GM21528 (cell line): ENCODE results near the gene JAK3.

Experiments
- ATAC-seq: cut with Tn5 transposase; IDR thresholded peaks from one replicate; pipeline ENCODE4 v1.9.1; 2021; ENCODE audit warnings: mild to moderate bottlenecking, moderate library complexity; ENCODE audit not compliant: unreplicated experiment, low FRiP score

JAK3 gene

DNA sequence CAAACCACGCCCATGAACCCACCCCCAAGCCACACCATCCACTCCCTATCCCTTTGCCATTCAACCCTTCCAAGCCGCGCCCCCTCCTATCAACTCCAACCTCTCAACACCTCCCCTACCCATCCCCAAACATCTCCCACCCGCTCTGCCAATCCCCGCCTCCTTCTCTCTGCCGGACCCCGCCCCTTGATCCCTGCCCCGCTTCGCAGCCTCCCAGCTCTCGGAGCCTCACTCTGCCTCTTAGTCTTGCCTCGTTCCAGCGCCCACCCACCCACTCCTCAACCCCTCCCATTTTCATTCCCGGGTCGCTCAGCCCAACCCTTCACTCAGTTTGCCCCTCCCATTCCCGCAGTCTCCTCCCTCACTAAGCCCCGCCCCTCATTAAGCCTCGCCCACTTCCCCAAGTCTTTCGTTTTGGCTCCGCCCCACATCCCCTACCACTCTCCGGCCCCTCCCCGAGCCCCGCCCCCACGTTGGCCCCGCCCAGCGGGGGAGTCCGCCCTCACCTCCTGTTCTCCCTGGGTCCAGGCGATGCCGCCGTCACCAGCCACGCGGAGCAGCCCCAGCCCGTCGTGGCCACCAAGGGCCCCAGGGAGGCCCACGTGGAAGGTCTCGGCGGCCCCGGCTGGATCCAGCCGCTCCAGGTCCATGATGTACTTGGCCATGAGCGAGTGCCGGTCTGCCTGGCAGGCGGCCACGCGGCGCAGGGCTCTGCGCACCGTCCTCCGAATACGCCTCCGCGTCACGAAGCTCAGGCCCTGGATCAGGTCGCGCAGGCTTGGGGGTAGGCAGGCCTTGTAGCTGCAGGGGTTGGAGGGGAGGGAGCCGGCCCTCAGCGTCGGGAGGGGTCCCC is 5.7 kb downstream of the JAK3 start:
- no peak for ATAC-seq

DNA sequence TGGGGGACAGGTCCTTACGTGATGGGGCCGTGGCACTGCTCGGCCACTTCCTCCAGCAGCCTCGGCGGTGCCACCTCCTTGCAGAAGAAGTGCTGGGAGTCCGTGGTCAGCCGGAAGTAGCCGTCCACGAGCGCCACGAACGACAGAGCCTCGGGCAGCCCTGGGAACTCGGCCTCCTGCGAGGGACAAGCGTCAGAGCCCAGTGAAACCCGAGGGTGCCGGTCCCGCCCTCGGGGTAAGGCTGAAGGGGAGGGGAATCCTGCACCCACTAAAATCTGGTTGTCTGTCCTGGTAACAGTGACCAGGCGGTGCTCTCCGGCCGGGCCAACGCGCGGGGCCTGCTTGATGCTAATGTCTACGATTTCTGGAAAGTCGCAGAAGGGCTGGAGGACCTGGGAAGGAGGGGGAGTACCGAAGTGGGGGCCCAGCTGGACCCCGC is 6.4 kb downstream of the JAK3 start:
- no peak for ATAC-seq

DNA sequence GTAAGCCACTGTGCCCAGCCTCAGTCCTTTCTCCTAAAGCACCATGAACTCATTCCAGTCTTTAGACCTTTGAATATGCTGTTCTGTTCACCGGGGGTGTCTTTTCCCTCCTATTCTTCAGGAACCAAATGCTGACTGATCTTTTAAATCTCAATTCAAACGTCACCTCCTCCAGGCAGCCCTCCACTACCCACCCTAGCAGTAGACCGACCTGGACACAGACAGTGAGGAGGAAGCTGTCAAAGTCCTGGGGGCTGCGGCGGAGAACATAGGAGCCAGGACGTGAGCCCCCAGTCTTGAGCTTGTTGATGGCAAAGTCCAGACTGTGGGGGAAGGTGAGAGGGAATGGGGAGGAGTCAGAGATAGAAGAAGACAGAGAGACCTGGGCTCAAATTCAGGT is 7.8 kb downstream of the JAK3 start:
- no peak for ATAC-seq

DNA sequence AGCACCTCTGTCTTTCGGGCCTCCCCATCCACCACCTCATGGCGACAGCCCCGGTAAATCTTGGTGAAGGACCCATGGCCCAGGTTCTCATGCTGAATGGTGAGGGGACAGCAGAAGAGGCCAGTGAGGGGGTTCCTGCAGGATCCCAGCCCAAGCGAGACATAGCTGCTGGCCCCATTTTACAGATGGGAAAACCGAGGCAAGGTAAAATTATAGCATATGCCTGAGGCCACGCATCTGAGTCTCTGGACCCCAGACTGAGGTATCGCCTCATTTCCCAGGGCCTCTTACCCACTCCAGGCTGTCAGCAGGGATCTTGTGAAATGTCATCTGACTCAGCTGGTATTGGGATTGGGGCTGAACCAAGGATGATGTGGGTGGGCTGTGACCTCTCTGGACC is 9.8 kb downstream of the JAK3 start:
- ATAC-seq, result no peak

DNA sequence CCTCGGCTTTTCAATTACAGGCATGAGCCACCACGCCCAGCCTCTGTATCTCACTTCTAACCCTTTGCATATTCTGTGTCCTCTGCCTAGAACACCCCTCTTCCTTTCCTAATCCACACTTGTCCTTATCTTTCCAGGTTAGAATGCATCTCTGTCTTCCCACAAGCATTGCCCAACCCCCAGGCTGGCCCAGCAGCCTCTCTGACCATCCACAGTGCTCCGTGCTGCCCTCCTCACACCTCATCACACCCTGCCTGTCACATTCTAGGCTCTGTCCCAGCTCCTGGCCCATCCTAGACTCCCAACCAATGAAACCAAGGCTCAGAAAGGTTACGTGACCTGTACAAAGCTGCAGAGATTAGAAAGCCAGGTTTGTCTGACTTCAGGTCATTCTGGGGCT is 11.3 kb downstream of the JAK3 start:
- no peak for ATAC-seq

DNA sequence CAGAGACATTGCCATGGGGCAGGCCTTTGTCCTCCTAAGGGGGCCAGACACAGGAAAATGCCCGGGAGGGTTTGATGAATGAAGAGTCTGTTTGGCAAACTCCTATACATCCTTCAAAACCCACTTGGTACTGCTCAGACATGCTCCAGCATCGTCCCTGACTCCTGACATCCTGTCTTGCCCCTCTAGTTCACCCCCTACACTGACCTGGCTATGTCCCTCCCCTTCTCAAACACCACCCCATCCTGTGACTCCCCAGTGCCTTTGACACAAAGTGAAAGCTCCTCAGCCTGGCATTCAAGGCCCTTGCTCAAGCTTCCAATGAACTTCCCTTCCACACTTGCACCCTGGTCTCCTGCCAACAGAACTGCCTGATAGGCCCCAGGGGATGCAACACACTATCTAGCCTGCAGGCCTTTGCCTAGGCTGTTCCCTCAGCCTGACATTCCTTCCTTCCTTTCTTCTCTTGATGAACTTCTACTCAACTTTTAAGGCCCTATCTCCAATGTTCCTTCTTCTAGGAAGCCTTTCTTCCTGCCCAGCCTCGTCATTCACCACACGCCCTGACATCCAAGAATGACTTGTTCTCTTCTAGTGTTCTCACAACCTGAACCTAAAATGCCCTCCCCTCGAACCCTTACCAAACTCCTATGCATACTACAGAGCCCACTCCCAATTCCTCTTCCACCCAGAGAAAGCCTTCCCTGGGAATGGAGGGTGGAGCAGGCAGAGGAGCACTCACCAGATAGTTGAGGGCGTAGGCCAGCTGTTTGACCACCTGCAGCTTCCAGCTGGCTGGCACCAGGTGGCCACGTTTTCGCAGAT is 12.4 kb downstream of the JAK3 start:
- no peak for ATAC-seq

DNA sequence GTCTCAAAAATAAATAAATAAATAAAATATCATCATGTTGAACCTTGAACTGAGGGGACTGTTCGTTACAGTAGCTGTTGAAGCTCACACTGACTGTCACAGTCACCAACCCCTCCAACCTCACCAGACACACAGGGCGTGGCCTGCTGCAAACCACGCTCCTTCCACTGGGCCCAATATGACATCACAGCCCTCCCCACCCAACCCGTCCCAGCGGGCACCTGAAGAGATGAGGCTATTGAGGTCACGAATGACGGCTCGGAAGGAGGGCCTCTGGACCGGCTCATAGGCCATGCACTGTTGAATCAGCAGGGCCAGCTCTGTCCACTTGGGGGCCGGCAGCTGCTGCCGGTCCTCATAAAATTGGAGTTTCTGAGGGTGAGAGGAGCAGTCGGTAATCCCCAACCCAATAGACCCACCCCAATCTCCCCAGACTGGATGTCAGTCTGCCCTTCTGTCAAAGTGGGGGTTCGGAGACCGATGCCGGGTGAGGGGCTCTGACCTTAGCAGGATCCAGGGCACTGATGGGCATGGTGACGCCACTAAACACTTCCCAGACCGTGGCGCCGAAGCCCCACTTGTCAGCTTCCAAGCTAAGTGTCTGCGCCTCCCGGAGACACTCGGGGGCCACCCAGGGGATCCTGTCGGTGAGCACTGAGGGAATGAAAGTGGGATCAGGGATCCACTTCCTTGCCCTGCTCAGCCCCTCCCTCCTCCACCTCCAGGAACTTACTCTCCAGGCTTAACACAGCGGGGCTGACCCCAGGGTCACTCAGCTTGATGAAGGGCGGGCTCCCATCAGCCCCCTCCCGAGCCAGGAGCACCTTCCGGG is 13.2 kb downstream of the JAK3 start:
- no peak for ATAC-seq

DNA sequence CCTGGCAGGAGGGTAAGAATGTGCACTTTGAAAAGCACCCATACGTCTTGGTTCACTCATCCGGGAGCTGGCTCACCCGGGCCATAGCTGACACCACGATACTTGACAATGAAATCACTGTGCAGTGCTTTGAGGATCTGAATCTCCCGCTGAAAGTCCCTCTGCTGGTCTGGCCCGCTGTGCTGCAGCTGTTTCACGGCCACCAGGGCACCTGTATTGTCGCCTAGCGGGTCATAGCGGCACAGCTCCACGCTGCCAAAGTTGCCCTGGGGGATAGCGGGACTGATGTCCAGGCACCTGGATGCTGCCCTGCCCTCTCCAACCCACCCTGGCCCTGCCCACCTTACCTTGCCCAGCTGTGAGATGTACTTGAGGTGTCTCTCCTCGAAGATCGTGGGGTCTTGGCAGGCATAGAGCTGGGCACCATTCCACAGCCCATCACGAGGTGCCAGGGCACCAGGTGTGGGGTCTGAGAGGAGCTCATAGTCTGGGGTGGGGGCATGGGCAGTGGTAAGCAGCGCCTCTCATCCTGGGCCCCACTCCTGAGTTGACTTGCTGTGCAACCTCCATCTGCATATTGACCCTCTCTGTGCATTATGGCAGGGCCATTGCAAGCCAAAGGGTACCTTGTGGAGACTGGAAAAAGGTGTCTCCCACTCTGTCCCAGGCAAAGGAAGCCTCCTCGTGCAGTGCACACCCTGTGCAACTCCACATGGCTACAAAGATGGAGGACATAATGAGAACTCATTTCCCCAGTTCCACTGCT is 15.2 kb downstream of the JAK3 start:
- no peak for ATAC-seq

DNA sequence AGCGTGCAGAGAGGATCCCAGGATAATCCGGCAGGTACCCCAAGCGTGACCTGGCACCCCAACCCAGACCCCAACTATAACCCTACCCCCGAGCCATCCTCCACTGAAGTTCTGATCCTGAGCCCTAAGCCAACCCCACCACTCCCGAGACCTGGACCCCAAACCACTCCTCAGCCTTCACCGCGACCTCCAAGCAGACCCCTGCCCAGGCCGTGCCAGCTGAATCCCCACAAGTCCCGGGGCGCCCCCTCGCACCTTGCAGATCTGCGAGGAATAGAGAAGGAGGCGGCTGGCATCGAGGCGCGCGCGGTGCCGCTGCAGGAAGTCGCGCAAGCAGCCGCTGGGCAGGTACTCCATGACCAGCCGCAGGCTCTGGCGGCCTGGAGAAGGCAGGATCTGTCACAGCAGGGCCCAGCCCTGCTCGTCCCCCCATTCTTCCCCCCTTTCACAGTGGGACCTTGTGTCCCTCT is 16.3 kb downstream of the JAK3 start:
- no peak for ATAC-seq

DNA sequence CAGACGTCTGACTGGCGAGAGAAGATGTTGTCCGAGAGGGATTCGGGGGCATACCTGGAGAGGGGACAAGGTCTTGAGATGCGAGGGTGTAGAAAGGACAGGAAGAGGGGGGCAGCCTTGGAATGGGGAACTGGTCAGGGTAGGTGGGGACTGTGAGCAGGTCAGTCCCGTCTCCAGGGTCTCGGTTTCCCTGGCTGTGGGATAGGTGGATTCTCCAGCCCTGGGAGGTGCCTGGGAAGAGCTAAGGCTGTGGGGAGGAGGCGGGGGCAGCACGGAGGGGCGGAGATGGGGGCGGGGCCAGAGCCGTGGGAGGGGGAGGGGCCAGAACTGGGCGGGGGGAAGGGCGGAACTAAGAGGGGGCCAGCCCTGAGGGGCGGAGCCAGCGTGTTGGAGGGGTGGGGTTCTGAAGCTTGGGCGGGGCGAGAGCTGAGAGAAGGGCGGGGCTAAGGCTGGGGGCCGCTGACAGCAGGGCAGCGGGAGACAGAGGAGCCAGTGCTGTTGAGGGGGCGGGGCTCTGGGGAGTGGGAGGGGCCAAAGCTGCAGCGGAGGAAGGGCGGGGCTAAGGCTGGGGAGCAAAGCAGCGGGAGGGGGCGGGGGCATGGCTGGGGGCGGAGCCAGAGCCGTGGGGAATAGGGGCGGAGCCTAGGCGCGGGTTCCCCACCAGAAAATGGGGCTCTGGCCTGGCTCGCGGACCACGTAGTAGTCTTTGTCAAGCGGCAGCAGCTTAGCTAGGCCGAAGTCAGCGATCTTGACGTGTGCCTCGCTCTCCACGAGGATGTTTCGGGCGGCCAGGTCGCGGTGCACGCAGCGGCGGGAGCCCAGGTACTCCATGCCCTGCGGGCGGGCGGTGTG is 17.0 kb downstream of the JAK3 start:
- ATAC-seq, result no peak

DNA sequence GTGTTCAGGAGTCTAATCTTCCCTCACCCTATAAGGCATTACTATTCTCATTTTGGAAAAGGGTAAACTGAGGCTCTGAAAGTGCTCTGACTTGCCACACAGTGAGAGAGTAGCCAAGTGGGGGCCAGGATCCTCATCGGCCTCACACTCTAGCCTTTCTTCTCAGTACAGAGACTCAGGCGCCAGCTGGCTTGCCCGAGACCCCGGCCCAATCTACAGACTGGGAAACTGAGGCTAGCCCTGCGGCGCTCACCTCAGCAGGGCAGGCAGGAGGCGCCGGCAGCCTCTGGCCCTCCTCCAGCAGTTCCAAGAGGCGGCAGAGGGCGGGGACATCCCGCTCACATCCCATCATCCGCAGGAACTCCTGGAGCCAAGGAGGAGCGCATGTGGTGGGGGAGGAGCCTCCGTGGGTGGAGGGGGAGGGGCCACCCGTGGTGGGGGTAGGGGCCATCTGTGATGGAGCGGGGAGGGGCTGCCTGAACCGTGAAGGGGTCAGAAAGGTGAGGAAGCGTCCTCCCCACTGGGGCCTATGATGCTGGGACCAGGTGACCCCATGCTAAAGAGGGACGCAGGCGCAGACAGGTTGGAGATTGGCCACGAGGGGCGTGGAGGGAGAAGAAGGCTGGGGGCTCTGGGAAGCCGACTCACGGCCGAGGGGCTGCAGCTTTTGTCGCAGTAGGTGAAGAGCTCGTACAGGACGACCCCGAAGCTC is 17.8 kb downstream of the JAK3 start:
- no peak for ATAC-seq

DNA sequence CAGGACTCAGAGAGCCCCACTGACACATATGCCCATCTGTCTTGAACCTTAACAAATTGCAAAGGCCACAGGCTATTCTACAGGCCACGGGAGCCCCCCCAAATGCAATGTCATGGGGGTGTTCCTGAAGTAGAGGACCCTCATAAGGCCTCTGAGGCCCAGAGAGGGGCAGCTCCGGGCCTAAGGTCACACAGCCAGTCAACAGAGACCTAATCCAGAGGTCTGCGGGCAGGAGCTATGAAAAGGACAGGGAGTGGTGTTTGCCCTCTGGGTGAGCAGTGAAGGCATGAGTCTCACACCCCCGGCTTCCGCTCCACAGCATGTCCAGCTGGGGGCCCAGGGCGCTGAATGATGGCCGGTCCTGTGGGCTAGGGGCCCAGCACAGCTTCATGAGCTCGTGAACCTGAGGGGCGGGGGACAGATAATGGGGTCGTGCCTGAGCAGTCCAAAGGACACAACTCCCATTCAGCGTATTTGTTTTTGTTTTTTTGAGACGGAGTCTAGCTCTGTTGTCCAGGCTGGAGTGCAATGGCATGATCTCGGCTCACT is 21.2 kb downstream of the JAK3 start:
- no peak for ATAC-seq

DNA sequence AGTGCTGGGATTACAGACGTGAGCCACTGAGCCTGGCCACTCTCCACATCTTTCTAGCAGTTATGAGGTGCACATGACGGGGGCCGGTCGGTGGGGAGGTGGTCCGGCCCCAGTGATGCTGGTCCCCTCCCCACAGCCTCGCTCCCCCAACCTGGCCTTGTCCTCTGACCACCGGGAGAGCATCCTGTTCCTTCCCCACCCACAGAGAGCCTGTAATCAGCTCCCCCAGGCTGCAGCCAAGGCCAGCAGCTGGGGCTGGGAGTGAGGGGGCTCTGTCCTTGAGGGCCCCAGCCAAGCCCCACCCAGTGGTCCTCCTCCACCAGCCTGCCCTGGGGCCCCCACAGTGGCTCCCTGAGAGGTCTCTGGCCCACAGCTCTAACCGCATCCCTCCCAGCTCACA is 23.4 kb downstream of the JAK3 start:
- no peak for ATAC-seq

DNA sequence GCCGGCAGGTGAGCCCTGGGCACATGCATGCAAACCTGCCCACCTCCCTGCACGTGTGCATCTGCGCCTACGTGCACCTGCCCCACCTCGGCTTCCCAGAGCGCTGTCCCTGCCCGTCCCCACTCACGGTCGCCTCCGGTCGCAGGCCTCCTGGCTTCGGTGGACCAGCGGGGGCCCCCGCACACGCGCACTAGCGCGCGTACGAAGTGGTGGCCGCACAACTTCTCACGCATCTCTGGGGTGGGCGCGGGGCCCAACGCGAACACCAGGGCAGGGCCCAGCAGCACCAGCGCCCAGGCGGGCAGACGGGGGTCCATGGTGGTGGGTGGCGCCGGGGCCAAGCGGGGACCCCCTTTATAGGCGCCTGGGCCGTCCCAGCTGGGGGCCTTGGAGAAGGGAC is 26.6 kb downstream of the JAK3 start, which contains the start of gene INSL3:
INSL3 (minus strand) TSS at position 330 of the 400 bp plus-strand sequence; CDS start at position 317, 13 bp downstream.
- ATAC-seq, result no peak

DNA sequence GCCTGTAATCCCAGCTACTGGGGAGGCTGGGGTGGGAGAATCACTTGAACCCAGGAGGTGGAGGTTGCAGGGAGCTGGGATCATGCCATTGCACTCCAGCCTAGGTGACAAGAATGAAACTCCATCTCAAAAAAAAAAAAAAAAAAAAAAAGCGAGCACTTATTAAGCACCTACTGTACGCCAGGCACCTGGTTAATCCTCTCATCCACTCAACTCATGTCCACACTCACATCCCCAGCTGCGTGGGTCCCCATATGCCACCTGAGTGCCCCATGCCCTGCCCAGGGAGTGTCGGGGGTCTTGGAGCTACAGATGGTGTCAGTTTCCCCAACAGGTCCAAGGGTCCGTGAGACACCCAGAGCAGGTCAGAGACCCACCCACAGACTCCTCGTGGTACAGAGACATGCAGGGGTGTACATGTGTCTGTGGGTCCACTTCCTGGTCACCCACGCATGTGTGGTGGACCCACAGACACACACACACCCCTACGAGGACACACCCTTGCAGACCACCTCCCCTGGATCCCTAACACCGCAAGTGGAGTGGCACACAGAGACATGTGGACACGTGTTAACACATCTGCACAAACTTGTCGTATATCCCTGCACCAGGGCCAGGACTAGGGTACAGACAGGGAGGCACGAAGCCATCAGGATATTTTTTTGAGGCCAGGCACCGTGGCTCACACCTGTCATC is 30.0 kb downstream of the JAK3 start:
- no peak for ATAC-seq

DNA sequence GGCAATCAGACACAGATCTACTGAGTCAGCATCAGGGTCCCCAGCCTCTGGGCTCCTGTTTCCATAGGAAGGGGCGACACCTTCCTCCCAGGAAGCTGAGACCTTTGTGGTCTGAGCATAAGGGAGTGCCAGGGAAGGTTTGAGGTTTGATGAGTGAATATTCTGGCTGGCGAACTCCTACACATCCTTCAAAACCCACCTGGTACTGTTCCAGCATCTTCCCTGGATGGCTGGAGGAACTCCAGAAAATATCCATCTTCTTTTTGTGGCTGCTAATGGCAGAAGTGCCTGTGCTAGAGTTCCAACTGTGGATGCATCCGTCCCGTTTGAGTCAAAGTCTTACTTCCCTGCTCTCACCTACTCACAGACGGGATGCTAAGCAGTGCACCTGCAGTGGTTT is 35.7 kb downstream of the JAK3 start:
- ATAC-seq, result no peak

DNA sequence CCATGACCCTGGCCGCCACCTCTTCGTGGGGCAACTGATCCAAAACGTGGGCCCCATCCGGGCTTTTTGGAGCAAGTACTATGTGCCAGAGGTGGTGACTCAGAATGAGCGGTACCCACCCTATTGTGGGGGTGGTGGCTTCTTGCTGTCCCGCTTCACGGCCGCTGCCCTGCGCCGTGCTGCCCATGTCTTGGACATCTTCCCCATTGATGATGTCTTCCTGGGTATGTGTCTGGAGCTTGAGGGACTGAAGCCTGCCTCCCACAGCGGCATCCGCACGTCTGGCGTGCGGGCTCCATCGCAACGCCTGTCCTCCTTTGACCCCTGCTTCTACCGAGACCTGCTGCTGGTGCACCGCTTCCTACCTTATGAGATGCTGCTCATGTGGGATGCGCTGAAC is 36.1 kb downstream of the JAK3 start:
- no peak for ATAC-seq
